Measurements from ENCODE around the gene WDR72.

GRCh38 chr15:53563627-53564026, 195.8 kb downstream of the WDR72 start:
- TF ChIP-seq HNF4G (IDR thresholded peaks at IDR 0.05; ENCODE audit: borderline replicate concordance, low read depth, low read length) (no peak), HNF4G (CRISPR knock-in tag; IDR thresholded peaks at IDR 0.05; ENCODE audit: borderline replicate concordance, low read depth) (no peak), ZNF274 (CRISPR knock-in tag; IDR thresholded peaks at IDR 0.05) (no peak), CTCF (CRISPR knock-in tag; IDR thresholded peaks at IDR 0.05) (no peak), KAT2B (IDR thresholded peaks at IDR 0.05; ENCODE audit: borderline replicate concordance, low read depth, low read length) (no peak), ZNF354B (CRISPR knock-in tag; IDR thresholded peaks at IDR 0.05) (no peak), CREB1 (IDR thresholded peaks at IDR 0.05) (no peak), CREB1 (CRISPR knock-in tag; IDR thresholded peaks at IDR 0.05) (no peak), NR3C1 (CRISPR knock-in tag; IDR thresholded peaks at IDR 0.05) (no peak), CC2D1A (CRISPR knock-in tag; IDR thresholded peaks at IDR 0.05) (no peak), ZNF232 (CRISPR knock-in tag; IDR thresholded peaks at IDR 0.05; ENCODE audit: borderline replicate concordance) (no peak), ZBTB14 (CRISPR knock-in tag; IDR thresholded peaks at IDR 0.05) (no peak), NFE2L2 (IDR thresholded peaks at IDR 0.05; ENCODE audit: low read length) (no peak), MLX (CRISPR knock-in tag; IDR thresholded peaks at IDR 0.05) (no peak), TBX3 (IDR thresholded peaks at IDR 0.05; ENCODE audit: borderline replicate concordance) (no peak)

Data from HepG2 (cell line).